ENCODE results near the gene ME3.

- no peak for TF ChIP-seq CTCF (IDR thresholded peaks at IDR 0.05; ENCODE audit: low read depth, low read length, missing input control)
- TF ChIP-seq EGR1 (IDR thresholded peaks at IDR 0.05; ENCODE audit: low read depth in 2 of 2), result no peak
- no peak for TF ChIP-seq YY1 (IDR thresholded peaks at IDR 0.05)
- no peak for TF ChIP-seq ATF3 (IDR thresholded peaks at IDR 0.05)
- TF ChIP-seq MAX (IDR thresholded peaks at IDR 0.05), result no peak
- no peak for TF ChIP-seq NR2F2 (IDR thresholded peaks at IDR 0.05)
Observed at GRCh38 chr11:86627776-86628455, 44.5 kb downstream of the ME3 start.

All from liver (tissue), 3 donors.